NCI-H1417 (cell line): ENCODE data around the gene TRIM15.
A peak's percentile ranks its signal among the peaks of the same experiment; 100 is the strongest.
"Not testable (repeated sequence)": the region's sequence is repeated elsewhere in the genome, so short reads cannot be mapped to it uniquely, and the experiment has no call there.

Experiments used
- DNase-seq, 3 experiments: peaks; one replicate each; lab custom pipeline; 2025; lab: John Stamatoyannopoulos, UW

The TRIM15 gene

GRCh38 chr6:30198166-30199084 lies 35.1 kb downstream of the TRIM15 start:
- DNase-seq: no peak

DNA sequence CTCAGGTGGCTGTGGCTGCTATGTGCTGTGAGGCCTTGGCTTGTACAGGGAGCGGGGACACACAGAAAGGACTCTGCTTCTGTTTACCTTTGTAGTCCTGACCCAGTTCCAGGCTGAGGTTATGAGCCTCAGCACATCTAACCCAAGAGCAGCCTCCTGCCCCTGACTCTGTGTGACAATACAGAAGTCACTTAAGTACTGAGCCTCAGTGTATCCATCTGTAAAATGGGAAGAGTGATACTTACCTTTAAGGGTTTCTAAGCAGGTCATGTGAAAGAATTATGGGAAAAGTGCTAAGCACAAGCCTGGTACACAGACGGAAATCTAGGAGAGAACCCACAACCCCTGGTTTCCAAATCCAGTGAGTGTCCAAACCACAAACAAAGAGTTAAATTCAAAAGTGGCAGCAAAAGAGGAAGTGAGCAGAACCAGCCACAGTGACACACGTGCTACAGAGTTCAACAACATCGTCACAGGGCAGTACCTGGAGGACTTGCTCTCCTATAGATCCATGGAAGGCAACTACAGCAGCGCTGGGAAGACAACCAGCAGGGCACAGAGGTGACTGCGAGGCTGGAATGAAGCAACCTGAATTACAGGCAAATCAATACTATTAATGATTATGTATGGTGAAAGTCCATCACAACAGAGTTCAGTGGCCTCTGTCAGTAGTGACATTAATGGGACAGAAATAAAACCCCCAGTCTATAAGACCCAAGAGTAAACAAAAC lies 37.4 kb downstream of the TRIM15 start:
- no peak for DNase-seq

- no peak for DNase-seq
Measured at GRCh38 chr6:30202366-30202765, 39.0 kb downstream of the TRIM15 start.

- no peak for DNase-seq
Measured at GRCh38 chr6:30204116-30204515, 40.8 kb downstream of the TRIM15 start.

DNA sequence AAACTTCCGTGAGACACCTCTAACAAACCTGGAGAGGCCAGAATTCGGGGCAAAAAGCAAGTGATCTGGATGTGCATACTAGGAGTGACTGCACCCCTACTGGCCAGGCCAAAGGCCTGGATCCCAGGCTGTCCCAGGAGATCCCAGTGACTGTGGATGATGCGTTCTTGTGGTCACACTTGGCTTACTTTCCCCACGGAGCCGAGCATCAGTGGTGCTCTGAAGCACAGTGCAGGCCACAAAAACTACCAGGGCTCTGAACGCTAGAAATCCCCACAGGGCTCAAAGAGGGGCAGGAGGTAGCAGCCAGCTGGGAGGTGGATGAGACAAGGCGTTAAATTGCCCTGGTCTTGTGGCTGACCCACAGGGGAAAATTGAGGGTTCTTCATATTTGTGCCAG lies 42.8 kb downstream of the TRIM15 start:
- no peak for DNase-seq

GRCh38 chr6:30206799-30207618 lies 43.7 kb downstream of the TRIM15 start:
- DNase-seq: no peak

- DNase-seq: no peak
Measured at GRCh38 chr6:30207619-30208295, 44.4 kb downstream of the TRIM15 start.

- no peak for DNase-seq
Measured at GRCh38 chr6:30211306-30211705, 48.0 kb downstream of the TRIM15 start.

DNA sequence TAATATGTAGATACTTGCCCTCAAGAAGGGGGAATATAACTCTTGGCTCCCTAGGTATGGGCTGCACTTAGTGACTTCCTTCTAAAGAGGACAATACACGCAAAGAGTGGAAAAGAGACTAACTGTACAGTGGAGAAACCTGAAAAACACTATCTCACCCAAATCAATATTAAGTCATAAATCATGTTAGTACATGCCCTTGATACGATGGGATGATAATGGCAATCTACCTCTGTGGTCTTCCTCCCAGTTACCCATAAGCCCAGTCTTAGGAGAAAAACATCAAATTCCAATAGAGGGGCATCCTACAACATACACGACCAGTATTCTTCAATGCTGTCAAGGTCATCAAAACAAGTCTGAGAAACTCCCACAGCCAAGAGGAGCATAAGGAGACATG lies 48.6 kb downstream of the TRIM15 start:
- DNase-seq: no peak

DNA sequence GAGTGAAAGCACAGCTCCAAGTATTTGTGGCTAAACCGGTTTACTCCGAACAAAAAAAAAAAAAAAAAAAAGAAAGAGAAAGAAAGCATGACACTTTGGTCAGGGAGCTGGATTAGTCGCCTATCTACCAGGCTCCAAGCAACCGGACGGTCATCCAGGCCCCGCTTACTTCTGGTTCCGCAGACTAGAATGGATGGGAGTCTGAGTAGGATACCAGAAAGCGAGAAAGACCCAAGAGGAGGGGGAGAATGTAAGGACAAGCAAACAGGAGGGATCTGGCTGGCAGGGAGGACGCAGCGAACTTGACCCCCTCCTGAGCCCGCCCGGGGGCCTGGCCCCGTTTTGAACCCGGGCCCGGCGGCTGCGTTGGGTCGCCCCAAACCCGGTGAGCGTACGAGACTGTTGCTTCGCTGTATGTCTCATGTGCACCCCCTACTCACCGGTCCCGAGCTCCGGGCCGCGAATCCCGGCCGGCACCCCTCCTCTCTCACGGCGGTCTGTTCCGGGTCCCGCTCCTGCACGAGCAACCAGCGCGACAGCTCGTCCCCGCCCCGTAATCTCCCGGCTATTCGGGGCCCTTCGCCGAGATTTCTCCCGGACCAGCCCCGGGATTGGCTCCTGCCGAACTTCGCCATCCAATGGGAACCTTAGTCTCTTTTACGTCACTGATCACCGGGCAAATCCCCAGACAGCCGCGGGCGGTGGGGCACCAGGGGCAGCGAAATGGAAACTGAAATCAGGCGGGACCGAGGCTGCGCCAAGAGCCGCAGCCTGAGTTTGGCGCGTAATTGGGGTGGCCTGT lies 49.7 kb downstream of the TRIM15 start, which contains the start of gene TRIM26:
Gene TRIM26, minus strand, starts transcription at position 542 of the 802 bp plus-strand sequence. CDS start 14,303 bp downstream, outside the sequence.
- DNase-seq: peak; percentile 95 to 98 (median 96)

DNA sequence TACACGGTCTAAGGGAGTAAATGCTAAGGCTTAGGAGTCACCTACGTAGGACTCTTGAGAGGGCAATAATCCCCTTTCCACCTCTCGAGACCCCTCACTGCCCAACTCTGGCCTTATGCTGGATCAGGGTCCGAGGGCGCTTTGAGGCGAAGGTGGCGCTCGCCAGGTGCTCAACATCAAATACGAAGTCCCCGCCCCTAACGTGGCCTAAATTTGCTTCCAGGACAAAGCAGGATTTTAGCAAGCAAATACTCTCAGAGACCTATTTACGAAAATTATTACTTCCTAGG lies 50.3 kb downstream of the TRIM15 start:
- peak in 1 of 3 experiments; percentile 64 for DNase-seq

DNA sequence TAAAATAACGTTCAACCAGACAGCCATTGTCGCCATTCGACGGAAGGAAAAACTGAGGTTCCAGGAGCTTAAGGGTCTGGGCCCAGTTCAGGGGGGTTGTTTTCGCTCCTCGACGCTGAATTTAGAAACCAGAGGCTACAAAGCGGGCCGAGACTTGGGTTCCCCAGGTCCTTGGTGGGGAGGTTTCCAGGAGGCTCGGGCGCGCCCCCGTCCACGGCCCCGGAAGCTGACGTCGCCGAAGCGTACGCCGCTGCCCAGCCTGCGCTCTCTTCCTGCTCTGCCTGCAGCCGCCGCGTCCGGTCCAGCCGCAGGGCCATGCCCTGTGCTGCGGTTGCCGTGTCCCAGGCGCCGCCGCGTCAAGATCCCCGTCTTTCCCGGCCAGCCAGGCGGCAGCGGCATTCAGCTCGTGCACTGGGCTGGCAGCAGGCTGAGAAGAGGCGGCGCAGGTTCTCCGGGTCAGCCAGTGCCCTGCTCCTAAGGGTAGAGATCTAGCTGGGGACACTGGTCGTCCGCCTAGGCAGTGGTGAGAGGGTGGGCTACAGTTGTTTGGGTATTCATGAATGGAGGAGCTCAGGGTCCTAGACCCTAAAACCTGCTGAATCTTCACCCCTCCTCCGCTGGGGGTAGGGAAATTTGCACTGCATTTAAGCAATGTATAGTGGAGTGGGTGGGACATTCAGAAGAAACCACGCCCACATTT lies 50.8 kb downstream of the TRIM15 start:
- peak; percentile 64 to 84 (median 75) for DNase-seq

- no peak for DNase-seq
Measured at GRCh38 chr6:30214657-30214982, 51.3 kb downstream of the TRIM15 start.

DNA sequence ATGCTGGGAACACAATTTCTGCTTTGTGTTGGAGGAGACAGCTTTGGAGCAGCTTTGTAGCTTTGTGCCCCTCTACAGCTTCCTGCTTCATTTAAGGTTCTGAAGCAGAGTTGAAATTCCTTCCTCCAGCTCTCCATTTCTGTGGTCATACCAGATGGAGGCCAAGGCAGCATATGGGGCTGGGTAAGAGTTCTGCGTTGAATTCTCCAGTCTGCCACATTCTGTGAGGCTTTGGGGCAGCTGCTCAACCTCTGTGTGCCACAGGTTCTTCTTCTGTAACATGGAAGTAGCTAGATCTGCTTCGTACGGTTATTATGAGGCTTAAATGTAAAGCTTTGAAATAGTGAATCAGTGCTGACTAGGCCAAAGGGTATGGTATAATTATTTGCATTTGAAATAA lies 52.8 kb downstream of the TRIM15 start:
- DNase-seq: no peak

- DNase-seq: peak; percentile 53 to 80 (median 74)
Measured at GRCh38 chr6:30219244-30219643, 55.9 kb downstream of the TRIM15 start.

GRCh38 chr6:30221395-30221794 lies 58.0 kb downstream of the TRIM15 start:
- DNase-seq: not testable (repeated sequence)

GRCh38 chr6:30221956-30222355 lies 58.6 kb downstream of the TRIM15 start:
- not testable (repeated sequence) for DNase-seq
